CD4-positive, alpha-beta T cell treated with Interleukin-1 beta for 1 hour (primary cell): Measurements from ENCODE around the gene FAM193B.
A peak's percentile ranks its signal among the peaks of the same experiment; 100 is the strongest.

Experiments
- DNase-seq, 2 donors: peaks; one replicate each; pipeline ENCODE4 v3.0.0-alpha.2; 2020 to 2022

The FAM193B gene

GRCh38 chr5:177554474-177555111, at the start of gene FAM193B:
Gene FAM193B (minus strand): TSS chr5:177554563. CDS start chr5:177554458, 105 bp downstream.
- peak; percentile 94 to 96 for DNase-seq

DNA sequence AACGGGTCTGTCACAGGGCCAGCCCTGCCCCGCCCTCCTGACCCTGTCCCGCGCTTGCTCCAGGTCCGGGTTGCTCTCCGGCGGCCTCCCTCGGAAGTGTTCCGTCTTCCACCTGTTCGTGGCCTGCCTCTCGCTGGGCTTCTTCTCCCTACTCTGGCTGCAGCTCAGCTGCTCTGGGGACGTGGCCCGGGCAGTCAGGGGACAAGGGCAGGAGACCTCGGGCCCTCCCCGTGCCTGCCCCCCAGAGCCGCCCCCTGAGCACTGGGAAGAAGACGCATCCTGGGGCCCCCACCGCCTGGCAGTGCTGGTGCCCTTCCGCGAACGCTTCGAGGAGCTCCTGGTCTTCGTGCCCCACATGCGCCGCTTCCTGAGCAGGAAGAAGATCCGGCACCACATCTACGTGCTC, 49.8 kb upstream of the FAM193B start:
- DNase-seq: no peak

GRCh38 chr5:177603631-177604030, 49.3 kb upstream of the FAM193B start:
- no peak for DNase-seq

DNA sequence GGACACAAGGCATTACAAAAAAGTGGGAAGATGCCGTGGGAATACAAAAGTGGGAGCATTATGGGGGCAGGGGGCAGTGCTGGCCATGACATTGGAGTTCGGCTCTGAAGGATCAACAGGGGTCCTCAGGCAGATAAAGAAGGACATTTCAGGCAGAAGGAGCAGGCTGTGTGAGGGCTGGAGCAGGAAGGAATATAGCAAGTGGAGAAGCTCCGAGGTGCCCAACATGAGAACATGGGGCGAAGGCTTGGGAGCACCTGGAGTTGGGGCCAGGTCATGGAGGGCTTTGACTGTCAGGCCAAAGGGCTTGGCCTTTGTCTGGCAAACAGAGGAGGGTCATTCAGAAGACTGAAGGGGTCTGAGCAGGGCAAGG, 48.1 kb upstream of the FAM193B start:
- no peak for DNase-seq

DNA sequence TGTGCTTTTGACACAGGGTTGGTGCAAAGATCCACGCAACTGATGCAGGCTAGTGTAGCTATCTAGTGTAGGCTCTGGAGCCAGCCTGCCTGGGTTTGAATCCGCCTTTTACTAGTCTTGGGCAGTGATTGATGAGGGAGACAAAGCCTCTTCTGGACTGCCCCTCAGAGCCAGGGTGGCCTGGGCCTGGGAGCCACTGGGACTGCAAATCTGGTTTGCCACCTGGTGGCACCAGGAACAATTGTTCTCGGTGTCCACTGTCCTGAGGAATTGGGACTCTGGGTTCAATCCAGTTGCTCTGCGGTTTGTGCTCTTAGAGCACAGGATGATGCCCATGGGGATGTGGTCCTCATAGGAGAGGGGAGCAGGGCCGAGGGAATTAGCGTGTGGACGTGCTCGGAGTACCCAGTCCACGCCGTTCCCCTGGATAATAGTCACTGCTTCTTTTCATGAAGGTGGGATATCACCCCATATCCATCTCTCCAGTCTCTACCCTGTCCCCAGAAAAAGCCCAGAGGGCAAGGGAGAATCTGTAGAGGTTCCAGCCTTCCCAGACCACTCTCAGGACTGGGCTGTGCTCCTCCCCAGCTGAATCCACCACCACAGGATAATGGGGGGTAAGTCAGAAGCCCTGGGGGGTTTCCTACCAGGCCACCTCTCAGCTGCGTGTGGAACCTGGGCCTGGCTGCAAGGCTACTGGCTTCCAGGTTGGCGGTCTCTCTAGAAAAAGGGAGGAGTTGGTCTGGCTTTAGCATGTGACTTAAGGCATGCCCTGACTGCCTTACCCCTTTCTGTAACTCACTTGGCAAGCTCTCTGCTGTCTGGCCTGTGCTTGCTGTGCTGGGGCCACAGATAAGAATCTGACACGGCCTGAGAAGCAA, 47.5 kb upstream of the FAM193B start:
- no peak for DNase-seq

- DNase-seq: no peak
Measured at GRCh38 chr5:177601126-177601525, 46.8 kb upstream of the FAM193B start.

GRCh38 chr5:177600508-177601018, 46.2 kb upstream of the FAM193B start:
- peak in 1 of 2 donors; percentile 23 for DNase-seq

GRCh38 chr5:177599731-177600507, 45.6 kb upstream of the FAM193B start, which contains the start of gene B4GALT7:
Gene B4GALT7 (plus strand): TSS chr5:177600132. CDS start chr5:177600211, 79 bp downstream.
- peak; percentile 81 to 83 for DNase-seq

DNA sequence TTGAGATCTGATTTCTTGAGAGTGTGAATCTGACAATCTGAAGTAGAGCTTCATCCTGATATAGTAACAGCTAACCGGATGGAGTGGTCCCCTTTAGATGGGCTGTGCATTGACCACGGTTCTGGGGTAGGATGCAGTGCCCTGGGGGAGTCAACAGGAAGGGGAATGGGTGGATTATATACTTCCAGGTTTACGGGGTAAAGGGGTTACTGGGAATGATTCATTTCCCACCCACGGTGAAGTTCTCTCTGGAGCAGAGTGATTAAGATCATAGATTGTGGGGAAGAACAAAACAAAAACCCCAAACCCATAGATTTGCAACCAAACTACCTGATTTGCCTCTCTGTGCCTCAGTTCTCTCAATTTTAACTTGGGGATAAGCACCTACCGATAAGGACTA, 44.1 kb upstream of the FAM193B start:
- no peak for DNase-seq

DNA sequence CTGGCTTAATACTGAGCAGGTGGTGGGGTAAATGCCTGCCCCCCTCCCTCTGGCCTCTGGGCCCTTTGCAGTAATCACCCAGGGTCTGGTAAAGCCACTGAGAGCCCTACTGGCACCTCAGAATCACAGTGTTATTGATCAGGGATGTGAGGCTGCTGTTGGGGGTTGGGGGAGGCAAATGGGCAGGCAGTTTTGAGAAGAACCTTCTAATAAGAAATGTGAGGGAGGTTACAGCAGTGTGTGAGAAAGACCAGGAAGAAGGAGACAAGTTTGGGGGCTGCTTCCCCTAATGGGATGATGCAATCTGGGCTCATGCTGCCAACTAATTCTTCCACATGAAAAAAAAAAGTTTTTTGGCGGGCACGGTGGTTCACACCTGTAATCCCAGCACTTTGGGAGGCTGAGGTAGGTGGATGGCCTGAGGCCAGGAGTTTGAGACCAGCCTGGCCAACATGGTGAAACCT, 42.4 kb upstream of the FAM193B start:
- no peak for DNase-seq

- no peak for DNase-seq
Measured at GRCh38 chr5:177595991-177596774, 41.8 kb upstream of the FAM193B start.

GRCh38 chr5:177595026-177595585, 40.7 kb upstream of the FAM193B start:
- DNase-seq: no peak

GRCh38 chr5:177594071-177594470, 39.7 kb upstream of the FAM193B start:
- no peak for DNase-seq

DNA sequence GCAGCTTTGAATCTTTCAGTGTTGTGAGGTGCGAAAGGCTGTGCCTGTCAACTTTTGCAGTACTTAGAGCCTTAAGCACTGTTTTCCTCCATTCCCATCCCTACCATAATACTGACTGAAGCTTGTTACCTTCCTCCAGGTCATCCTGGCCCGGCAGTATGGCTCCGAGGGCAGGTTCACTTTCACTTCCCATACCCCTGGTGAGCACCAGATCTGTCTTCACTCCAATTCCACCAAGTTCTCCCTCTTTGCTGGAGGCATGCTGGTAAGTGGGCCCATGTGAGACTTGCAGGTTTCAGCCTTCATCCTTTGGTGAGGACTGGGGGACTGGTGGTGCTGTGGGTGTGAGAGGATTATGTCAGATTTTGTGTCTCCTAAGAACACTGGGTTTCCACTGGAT, 39.1 kb upstream of the FAM193B start:
- DNase-seq: no peak

DNA sequence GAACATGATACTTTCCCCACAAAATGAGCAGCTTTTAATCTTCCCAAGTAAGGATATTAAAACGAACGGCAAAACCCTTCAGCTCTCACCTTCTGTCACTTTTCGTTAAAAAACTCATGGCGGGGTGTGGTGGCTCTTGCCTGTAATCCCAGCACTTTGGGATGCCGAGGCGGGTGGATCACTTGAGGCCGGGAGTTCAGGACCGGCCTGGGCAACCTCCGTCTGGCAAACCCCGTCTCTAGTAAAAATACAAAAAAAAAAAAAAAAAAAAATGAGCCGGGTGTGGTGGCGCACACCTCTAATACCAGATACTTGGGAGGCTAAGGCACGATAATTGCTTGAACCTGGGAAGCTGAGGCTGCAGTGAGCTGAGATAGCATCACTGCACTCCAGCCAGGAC, 38.5 kb upstream of the FAM193B start:
- no peak for DNase-seq

GRCh38 chr5:177592010-177592834, 37.9 kb upstream of the FAM193B start, which contains the start of gene TMED9:
Gene TMED9 (plus strand): TSS chr5:177592203. CDS start chr5:177592215, 12 bp downstream.
- peak; percentile 89 to 91 for DNase-seq

GRCh38 chr5:177591690-177592009, 37.3 kb upstream of the FAM193B start:
- DNase-seq: no peak

GRCh38 chr5:177590406-177590805, 36.0 kb upstream of the FAM193B start:
- DNase-seq: no peak

DNA sequence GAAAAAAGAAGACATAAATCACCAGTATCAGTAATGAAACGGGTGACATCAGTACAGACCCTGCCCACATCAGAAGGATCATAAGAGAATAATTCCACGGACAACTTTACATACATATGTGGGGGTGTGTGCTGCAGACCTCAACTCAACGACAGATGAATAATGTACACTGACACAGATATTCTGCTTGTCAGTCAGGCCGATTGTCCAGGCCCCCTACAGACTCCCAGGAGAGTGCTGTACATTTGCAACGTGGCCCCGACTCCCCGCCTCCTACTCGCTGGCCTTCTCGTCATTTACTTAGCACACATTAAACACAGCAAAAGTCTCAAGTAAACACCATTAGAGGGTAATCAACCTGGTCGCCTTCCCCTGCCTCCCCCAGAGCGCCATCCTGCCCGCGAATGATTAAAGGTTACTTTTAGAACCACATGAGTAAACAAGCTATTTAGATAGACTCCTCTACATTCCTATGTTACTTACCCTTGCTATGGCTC, 34.1 kb upstream of the FAM193B start:
- no peak for DNase-seq

- no peak for DNase-seq
Measured at GRCh38 chr5:177578316-177578715, 24.0 kb upstream of the FAM193B start.

DNA sequence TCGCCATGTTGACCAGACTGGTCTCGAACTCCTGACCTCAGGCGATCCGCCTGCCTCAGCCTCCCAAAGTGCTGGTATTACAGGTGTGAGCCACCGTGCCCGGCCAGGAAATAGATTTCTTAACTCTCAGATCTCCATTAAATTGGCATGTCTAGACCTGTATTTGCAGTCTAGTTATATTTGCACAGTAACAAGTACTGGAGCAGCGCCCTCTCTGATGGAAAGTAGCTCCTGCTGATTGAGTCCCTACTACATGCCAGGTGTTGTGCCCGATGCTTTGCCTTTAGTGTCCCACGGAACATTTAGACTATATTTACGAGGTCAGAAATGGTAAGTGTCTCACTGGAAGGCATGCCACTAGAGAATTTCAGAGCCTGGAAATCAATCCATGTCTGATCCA, 21.8 kb upstream of the FAM193B start:
- DNase-seq: no peak
